ENCODE results near the gene CTBP2.
A peak's percentile ranks its signal among the peaks of the same experiment; 100 is the strongest.

Gene CTBP2

GRCh38 chr10:125144693-125145623 is 15.4 kb downstream of the CTBP2 start:
- DNase-seq (ENCODE audit: low spot score), result peak; percentile 51

GRCh38 chr10:125144206-125144605 is 16.2 kb downstream of the CTBP2 start:
- no peak for DNase-seq (ENCODE audit: low spot score)

GRCh38 chr10:125142946-125143345 is 17.4 kb downstream of the CTBP2 start:
- DNase-seq (ENCODE audit: low spot score), result no peak

- no peak for DNase-seq (ENCODE audit: low spot score)
Measured at GRCh38 chr10:125141860-125142484, 18.4 kb downstream of the CTBP2 start.

- no peak for DNase-seq (ENCODE audit: low spot score)
Measured at GRCh38 chr10:125141150-125141859, 19.1 kb downstream of the CTBP2 start.

- no peak for DNase-seq (ENCODE audit: low spot score)
Measured at GRCh38 chr10:125140151-125140550, 20.2 kb downstream of the CTBP2 start.

GRCh38 chr10:125137601-125138438 is 22.5 kb downstream of the CTBP2 start:
- no peak for DNase-seq (ENCODE audit: low spot score)

GRCh38 chr10:125136087-125136486 is 24.3 kb downstream of the CTBP2 start:
- DNase-seq (ENCODE audit: low spot score), result no peak

GRCh38 chr10:125135771-125136035 is 24.7 kb downstream of the CTBP2 start:
- no peak for DNase-seq (ENCODE audit: low spot score)

- DNase-seq (ENCODE audit: low spot score), result no peak
Measured at GRCh38 chr10:125134916-125135770, 25.2 kb downstream of the CTBP2 start.

- DNase-seq (ENCODE audit: low spot score), result no peak
Measured at GRCh38 chr10:125134483-125134848, 25.9 kb downstream of the CTBP2 start.

- no peak for DNase-seq (ENCODE audit: low spot score)
Measured at GRCh38 chr10:125133696-125134482, 26.5 kb downstream of the CTBP2 start.

GRCh38 chr10:125132344-125132743 is 28.0 kb downstream of the CTBP2 start:
- DNase-seq (ENCODE audit: low spot score), result no peak

GRCh38 chr10:125130916-125131315 is 29.4 kb downstream of the CTBP2 start:
- DNase-seq (ENCODE audit: low spot score), result no peak

- no peak for DNase-seq (ENCODE audit: low spot score)
Measured at GRCh38 chr10:125130260-125130659, 30.1 kb downstream of the CTBP2 start.

- no peak for DNase-seq (ENCODE audit: low spot score)
Measured at GRCh38 chr10:125129076-125129458, 31.3 kb downstream of the CTBP2 start.

- no peak for DNase-seq (ENCODE audit: low spot score)
Measured at GRCh38 chr10:125128397-125129075, 31.8 kb downstream of the CTBP2 start.

- no peak for DNase-seq (ENCODE audit: low spot score)
Measured at GRCh38 chr10:125127986-125128385, 32.4 kb downstream of the CTBP2 start.

GRCh38 chr10:125127110-125127509 is 33.3 kb downstream of the CTBP2 start:
- DNase-seq (ENCODE audit: low spot score), result no peak
